HG03159 (cell line): Measurements from ENCODE around the gene TEX52.
"Not testable (repeated sequence)": the region's sequence is repeated elsewhere in the genome, so short reads cannot be mapped to it uniquely, and the experiment has no call there.

Experiments
- ATAC-seq: cut with Tn5 transposase; IDR thresholded peaks from one replicate; pipeline ENCODE4 v1.9.1; 2021; ENCODE audit warnings: mild to moderate bottlenecking, moderate library complexity; ENCODE audit not compliant: unreplicated experiment

Gene TEX52

DNA sequence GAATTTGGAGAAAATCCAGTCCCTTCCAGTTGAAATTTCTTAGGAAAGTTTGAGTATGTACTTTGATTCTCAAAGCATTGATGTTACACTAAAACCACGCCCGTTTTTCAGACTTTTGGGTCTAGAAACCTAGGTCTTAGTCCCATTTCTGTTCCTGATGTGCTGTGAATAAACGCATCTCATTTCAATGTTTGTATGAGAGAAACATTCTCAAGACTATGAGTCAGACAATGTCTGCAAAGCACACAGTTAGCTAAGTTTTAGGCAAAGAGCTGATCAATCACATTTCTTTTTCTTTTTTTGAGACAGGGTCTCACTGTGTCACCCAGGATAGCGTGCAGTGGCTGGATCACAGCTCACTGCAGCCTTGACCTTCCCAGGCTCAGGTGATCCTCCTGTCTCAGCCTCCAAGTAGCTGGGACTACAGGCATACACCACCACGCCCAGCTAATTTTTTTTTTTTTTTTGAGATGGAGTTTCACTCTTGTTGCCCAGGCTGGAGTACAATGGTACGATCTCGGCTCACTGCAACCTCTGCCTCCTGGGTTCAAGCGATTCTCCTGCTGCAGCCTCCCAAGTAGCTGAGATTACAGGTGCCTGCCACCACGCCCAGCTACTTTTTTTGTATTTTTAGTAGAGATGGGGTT, 12.3 kb upstream of the TEX52 start:
- not testable (repeated sequence) for ATAC-seq

GRCh38 chr12:2864198-2864597, 7.4 kb upstream of the TEX52 start:
- ATAC-seq, result no peak

GRCh38 chr12:2863402-2863801, 6.6 kb upstream of the TEX52 start:
- ATAC-seq, result not testable (repeated sequence)

DNA sequence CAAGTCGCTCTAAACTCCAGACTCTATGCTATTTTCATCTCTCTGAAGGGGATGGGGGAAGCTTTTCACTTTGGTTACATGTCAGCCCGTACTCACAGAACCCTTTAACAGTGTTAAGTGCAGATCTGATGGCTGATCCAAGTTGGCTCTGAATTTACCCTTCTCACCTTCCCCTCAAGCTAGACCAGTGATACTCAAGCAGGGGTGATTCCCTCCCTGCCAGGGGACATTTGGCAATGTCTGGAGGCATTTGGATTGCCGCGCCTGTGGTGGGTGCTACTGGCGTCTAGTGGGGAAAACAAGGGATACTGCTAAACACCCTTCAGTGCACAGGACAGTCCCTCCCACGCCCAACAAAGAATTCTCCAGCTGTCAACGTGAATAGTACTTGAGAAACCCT, 6.0 kb upstream of the TEX52 start:
- no peak for ATAC-seq

DNA sequence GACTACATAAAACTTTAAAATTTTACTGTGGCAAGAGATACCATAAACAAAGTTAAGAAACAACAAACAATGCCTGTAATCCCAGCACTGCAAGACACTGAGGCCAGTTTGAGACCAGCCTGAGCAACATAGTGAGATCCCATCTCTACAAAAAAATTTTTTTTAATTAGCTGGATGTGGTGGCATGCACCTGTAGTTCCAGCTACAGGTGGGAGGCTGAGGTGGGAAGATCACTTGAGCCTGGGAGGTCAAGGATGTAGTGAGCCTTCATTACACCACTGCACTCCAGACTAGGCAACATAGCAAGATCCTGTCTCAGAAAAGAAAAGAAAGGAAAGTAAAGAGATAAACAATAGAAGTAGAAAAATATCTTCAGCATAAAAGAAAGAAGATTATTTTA, 3.3 kb upstream of the TEX52 start:
- no peak for ATAC-seq

GRCh38 chr12:2858944-2859421, 2.1 kb upstream of the TEX52 start:
- ATAC-seq, result no peak

DNA sequence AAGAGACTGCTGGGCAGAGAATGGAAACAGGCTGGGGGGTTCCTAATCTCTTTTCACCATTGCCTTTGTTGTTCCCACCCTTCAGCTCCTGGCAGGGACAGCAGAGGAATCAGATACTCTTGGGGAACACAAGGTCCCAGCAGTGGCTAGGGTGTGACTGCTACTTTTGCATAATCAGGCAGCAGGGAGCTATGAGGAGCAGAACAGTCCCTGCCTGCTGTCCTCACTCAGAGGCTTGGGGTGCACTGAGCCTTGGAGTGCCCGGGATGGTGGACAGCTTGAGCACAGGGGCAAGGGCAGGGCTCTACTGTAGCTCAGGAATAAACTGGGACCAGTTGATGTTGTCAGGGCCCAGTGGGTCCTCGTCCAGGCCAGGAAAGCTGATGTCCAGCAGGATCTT, 1.5 kb upstream of the TEX52 start:
- ATAC-seq, result no peak

- ATAC-seq, result no peak
Observed at GRCh38 chr12:2857576-2857975, 737 bp upstream of the TEX52 start.

DNA sequence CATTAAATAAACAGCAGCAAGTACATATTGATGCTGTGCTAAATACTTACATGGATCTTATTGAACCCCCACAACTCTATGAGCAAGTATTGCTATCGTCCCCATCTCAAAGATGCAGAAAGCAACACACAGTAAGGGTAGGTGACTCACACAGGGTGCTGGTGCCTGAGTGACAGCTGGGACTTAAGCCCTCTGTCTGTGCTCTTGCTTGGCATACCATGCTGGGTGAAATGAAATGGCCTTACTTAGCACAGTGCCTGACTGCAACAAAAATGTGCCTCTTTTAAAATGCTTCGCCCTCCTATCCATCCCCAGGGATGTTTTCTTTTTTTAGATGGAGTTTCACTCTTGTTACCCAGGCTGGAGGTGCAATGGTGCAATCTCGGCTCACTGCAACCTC, 788 bp downstream of the TEX52 start:
- ATAC-seq, result no peak

GRCh38 chr12:2855546-2855945, 1.3 kb downstream of the TEX52 start:
- ATAC-seq, result no peak

GRCh38 chr12:2854669-2855453, 2.0 kb downstream of the TEX52 start:
- ATAC-seq, result no peak

GRCh38 chr12:2853626-2854025, 3.2 kb downstream of the TEX52 start:
- no peak for ATAC-seq

DNA sequence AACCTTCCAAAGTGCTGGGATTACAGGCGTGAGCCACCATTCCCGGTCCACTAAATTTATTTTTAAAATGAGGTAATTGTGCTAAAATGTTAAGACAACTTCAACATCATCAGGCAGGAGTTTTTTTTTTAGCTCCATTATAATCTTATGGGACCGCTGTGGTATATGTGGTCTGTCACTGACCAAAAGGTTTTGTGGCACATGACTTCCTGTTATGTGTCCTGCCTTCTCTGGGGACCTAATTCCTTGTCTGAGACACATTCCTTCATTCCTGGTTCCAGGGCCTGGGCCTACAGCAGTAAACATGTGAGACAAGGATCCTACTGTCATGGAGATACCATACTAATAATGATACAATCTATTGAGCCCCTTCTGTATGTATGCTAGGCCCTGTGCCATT, 4.9 kb downstream of the TEX52 start:
- no peak for ATAC-seq

- ATAC-seq, result no peak
Observed at GRCh38 chr12:2845280-2845679, 11.6 kb downstream of the TEX52 start.

- no peak for ATAC-seq
Observed at GRCh38 chr12:2844786-2845185, 12.1 kb downstream of the TEX52 start.

- ATAC-seq, result no peak
Observed at GRCh38 chr12:2842948-2843347, 13.9 kb downstream of the TEX52 start.

DNA sequence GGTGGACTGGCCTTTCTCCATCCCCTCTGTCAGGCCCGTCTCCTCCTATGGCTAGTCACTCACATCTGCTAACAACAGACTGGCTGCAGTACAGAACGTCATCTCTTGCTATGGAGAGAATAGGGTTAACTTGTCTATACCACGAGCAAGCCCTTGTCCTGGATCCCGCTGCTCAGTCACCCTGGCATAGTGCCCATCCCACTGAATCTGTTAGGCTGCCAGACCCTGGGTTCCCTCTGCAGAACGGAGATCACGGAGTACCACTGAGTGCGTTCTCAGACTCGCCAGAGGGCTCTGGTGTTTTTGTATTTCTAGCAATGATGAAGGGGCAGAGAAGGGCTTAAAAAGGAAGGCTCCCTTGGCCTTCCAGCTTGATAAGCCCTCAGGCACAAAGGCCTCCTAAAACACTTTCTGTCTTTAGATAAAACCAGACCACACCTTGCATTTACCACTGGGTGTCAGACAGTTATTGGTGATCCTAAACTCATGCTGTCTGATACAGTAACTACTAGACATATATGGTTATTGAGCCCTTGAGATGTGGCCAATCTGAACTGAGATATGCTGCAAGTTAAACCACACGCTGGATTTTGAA, 15.7 kb downstream of the TEX52 start:
- ATAC-seq, result no peak

- no peak for ATAC-seq
Observed at GRCh38 chr12:2836574-2836973, 20.3 kb downstream of the TEX52 start.

DNA sequence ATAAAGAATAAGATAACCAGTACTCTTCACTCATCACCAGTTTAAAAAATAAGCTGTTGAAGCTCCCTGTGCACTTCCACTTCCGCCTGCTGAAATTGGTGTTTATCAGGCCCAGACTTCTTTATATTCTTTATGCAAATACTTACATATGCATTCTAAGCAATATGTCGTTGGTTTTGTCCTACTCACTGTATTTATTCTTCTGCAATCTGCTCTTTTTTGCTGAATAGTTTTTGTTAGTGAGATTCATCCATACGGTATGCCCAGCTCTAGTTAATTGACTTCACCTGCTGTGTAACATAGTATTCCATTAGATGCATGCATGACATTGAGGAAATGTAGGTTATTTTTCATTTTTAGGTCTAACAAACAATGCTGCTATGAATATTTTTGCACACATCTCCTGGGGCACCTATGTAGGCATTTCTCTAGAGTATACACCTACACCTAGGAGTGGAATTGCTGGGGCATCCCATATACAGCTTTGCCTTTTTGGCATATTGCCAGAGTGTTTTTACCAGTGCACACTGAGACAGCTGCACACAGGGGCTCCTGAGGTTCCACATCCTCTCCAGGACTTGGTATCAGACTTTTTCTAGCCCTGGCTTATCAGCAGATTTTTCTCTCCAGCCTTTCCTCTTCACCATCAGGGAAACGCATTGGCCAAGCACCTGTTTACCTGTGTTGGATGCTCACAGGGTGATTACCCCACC, 21.0 kb downstream of the TEX52 start:
- no peak for ATAC-seq

DNA sequence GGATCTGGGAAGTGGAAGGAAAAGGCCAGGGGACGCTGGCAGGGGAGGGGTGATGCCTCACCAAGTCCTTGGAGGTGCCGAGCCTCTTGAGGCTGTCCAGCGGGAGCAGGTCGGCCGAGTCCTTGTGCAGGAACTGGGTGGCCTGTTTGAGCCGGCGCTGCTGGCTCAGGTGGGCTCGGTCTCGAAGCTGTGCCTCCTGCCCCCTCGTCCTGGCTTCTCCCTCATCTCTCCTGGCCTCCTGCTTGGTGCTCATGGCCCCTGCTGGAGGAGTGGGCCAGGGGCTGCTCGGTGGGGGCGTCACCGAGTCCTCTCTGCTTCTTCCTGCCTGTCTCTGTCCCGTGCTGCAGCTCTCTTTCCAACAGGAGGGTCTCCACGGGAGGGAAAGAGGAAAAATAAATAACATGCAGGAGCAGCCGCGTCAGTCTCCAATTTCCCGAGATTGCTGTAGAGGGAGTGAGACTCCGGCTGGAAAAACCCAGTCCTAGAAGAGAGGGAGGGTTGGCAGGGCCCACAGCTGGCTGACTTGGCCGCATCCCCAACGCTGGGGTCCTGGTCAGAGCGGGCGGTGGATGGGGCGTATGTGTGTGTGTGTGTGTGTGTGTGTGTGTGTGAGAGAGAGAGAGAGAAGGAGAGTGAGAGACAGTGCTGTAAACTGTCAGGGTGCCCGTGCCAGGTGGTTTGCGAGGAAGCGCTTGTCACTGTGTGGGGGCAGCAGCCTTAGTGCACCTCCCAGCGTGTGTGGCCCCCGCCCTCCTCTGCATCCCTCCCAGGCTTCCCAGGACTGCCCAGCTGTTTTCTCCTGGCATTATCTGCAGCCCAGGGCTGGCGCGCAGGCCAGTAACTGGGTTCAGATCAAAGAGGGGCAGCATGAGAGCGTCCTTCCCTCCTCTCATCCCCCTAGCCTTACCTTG, 22.0 kb downstream of the TEX52 start, which contains the start of gene NRIP2:
TSS of gene NRIP2 (minus strand) at position 455 of the 911 bp plus-strand sequence. CDS start at position 403, 52 bp downstream.
- no peak for ATAC-seq
